Type B pancreatic cell (in vitro differentiated cells): ENCODE data around the gene NECTIN2. TPM values are rescaled to one million over a fixed set of nuclear protein-coding genes. Genes with fewer than 3 reads are reported as not detected.

Experiments
- DNase-seq: peaks from one replicate; pipeline ENCODE4 v3.0.0; 2021; ENCODE audit warnings: mixed read lengths; ENCODE audit not compliant: unreplicated experiment; ENCODE audit errors: extremely low spot score
- H3K27ac Mint-ChIP-seq: 2 replicates; pipeline ENCODE4 v1.8.0; 2021; ENCODE audit warnings: mild to moderate bottlenecking, mixed read lengths
- H3K27me3 Mint-ChIP-seq: 2 replicates; pipeline ENCODE4 v1.8.0; 2021; ENCODE audit warnings: mixed read lengths
- H3K36me3 Mint-ChIP-seq: 2 replicates; pipeline ENCODE4 v1.8.0; 2021; ENCODE audit warnings: mixed read lengths
- H3K4me1 Mint-ChIP-seq: one replicate; pipeline ENCODE4 v1.8.0; 2021; ENCODE audit warnings: mixed read lengths; ENCODE audit not compliant: unreplicated experiment
- H3K4me3 Mint-ChIP-seq: 2 replicates; pipeline ENCODE4 v1.8.0; 2021; ENCODE audit warnings: mild to moderate bottlenecking, mixed read lengths
- H3K9me3 Mint-ChIP-seq: 2 replicates; pipeline ENCODE4 v1.8.0; 2021; ENCODE audit warnings: mixed read lengths
- total RNA-seq: library from RNA; stranded (reverse); gene quantifications from 2 replicates; pipeline ENCODE4 v1.2.1, GENCODE V29; 2021; ENCODE audit warnings: low replicate concordance
- TF ChIP-seq, protein P1 (sequence below): fragments of 200-600 bp; sonication (generic); conservative IDR thresholded peaks from 2 replicates; pipeline ENCODE4 v1.5.0; 2021; ENCODE audit warnings: antibody characterized with exemption, mild to moderate bottlenecking

NECTIN2 gene
- total RNA-seq, 1 donor from 2014 or later, result 123 TPM

DNA sequence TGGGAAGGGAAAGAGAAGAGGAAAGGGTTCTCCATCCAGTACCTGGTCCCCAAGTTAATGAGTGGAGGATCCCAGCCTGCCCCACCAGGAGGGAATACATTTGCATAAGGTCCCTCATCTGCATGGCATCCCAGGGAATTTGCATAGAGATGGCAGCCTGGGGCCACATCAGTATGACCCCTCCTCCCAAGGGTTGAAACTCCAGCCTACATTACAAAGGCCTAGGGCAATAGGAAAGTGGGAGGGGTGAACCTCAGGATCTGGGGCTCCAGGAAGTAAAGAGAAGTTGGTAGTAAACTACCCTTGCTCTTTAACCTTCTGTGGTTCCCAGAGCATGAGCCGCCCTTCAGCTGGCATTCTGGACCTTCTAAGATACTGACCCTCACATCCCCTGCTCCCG lies 6.8 kb upstream of the NECTIN2 start:
- Mint-ChIP-seq H3K4me1 (no peaks in the 10 kb centered on the region), H3K36me3 (no peaks in the 10 kb centered on the region), H3K27ac (no peak overlapping the region), H3K9me3 (no peaks in the 10 kb centered on the region), H3K27me3 (peaks cover 9% of the 10 kb centered on the region), H3K4me3 (no peak overlapping the region)
- TF ChIP-seq, protein P1, sequence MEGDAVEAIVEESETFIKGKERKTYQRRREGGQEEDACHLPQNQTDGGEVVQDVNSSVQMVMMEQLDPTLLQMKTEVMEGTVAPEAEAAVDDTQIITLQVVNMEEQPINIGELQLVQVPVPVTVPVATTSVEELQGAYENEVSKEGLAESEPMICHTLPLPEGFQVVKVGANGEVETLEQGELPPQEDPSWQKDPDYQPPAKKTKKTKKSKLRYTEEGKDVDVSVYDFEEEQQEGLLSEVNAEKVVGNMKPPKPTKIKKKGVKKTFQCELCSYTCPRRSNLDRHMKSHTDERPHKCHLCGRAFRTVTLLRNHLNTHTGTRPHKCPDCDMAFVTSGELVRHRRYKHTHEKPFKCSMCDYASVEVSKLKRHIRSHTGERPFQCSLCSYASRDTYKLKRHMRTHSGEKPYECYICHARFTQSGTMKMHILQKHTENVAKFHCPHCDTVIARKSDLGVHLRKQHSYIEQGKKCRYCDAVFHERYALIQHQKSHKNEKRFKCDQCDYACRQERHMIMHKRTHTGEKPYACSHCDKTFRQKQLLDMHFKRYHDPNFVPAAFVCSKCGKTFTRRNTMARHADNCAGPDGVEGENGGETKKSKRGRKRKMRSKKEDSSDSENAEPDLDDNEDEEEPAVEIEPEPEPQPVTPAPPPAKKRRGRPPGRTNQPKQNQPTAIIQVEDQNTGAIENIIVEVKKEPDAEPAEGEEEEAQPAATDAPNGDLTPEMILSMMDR, result no peak
- no peak for DNase-seq

- TF ChIP-seq, protein P1, result no peak
- Mint-ChIP-seq H3K36me3 (no peaks in the 10 kb centered on the region), H3K27ac (no peak overlapping the region), H3K4me1 (peaks cover 5% of the 10 kb centered on the region), H3K4me3 (no peak overlapping the region), H3K9me3 (no peaks in the 10 kb centered on the region), H3K27me3 (peaks cover 3% of the 10 kb centered on the region)
- no peak for DNase-seq
Measured at GRCh38 chr19:44840811-44841210, 5.3 kb upstream of the NECTIN2 start.

DNA sequence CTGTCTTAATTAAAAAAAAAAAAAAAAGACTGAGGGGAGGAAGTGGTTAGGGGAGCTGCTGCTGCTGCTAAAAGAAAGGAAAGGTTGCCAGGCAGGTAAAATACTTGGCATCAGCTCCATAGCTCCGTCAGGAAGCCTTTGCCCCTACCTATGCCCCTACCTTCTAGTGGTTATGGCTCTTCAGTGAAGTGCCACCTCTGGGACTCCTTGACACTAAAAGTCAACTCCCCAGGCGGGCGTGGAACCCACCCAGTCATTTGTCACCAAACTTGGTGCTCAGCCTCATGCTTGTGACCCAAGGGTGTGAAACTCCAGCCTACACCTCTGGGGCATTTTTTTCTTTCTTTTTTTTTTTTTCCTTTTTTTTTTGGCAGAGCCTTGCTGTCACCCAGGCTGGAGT lies 4.9 kb upstream of the NECTIN2 start:
- H3K27ac Mint-ChIP-seq, result no peak overlapping the region
- DNase-seq, result no peak
- no peaks in the 10 kb centered on the region for H3K9me3 Mint-ChIP-seq
- no peak overlapping the region for H3K4me3 Mint-ChIP-seq
- peaks cover 5% of the 10 kb centered on the region for H3K4me1 Mint-ChIP-seq
- no peaks in the 10 kb centered on the region for H3K36me3 Mint-ChIP-seq
- H3K27me3 Mint-ChIP-seq, result peaks cover 3% of the 10 kb centered on the region
- TF ChIP-seq, protein P1, result no peak

DNA sequence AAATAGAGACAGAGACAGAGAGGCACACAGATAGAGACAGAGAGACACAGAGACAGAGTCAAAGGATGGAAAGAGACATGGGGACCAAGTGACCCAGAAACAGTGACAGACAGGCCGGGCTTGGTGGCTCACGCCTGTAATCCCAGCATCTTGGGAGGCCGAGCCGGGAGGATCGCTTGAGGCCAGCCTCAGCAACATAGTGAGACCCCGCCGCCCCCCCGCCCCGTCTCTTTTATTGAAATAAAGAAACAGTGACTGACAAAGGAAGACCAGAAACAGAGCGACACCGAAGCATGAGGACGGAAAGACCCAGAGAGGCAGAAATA lies 848 bp upstream of the NECTIN2 start:
- Mint-ChIP-seq H3K9me3 (no peaks in the 10 kb centered on the region), H3K36me3 (no peaks in the 10 kb centered on the region), H3K4me1 (peaks cover 20% of the 10 kb centered on the region), H3K27me3 (no peaks in the 10 kb centered on the region), H3K4me3 (peak overlapping the region; percentile 96), H3K27ac (peak overlapping the region; percentile 95)
- DNase-seq, result no peak
- TF ChIP-seq, protein P1, result no peak

GRCh38 chr19:44846455-44847143 lies 502 bp downstream of the NECTIN2 start:
- Mint-ChIP-seq H3K4me3 (peak overlapping the region; percentile 96), H3K27me3 (no peaks in the 10 kb centered on the region)

More at GRCh38 chr19:44846455-44847143, 502 bp downstream of the NECTIN2 start:
- Mint-ChIP-seq H3K27ac (peak overlapping the region; percentile 97), H3K9me3 (no peaks in the 10 kb centered on the region), H3K4me1 (peaks cover 22% of the 10 kb centered on the region), H3K36me3 (no peaks in the 10 kb centered on the region)
- TF ChIP-seq, protein P1, result no peak
- DNase-seq, result peak; percentile 86
